HG03045 (cell line): ENCODE data around the gene PASK.

Experiments used
- ATAC-seq: cut with Tn5 transposase; IDR thresholded peaks from one replicate; pipeline ENCODE4 v1.9.1; 2021; ENCODE audit warnings: mild to moderate bottlenecking, moderate library complexity; ENCODE audit not compliant: unreplicated experiment

Gene PASK

GRCh38 chr2:241130316-241130715 lies 19.0 kb downstream of the PASK start:
- no peak for ATAC-seq

GRCh38 chr2:241129086-241129871 lies 20.0 kb downstream of the PASK start:
- ATAC-seq = no peak

- no peak for ATAC-seq
Observed at GRCh38 chr2:241128266-241128665, 21.0 kb downstream of the PASK start.

GRCh38 chr2:241126771-241127202 lies 22.5 kb downstream of the PASK start:
- no peak for ATAC-seq

GRCh38 chr2:241126201-241126611 lies 23.1 kb downstream of the PASK start:
- ATAC-seq = no peak

GRCh38 chr2:241125626-241126025 lies 23.6 kb downstream of the PASK start:
- no peak for ATAC-seq

- ATAC-seq = no peak
Observed at GRCh38 chr2:241123816-241124536, 25.3 kb downstream of the PASK start.

- no peak for ATAC-seq
Observed at GRCh38 chr2:241122376-241123002, 26.8 kb downstream of the PASK start.

GRCh38 chr2:241121008-241121407 lies 28.3 kb downstream of the PASK start:
- ATAC-seq = no peak

GRCh38 chr2:241120440-241120839 lies 28.8 kb downstream of the PASK start:
- no peak for ATAC-seq

- ATAC-seq = no peak
Observed at GRCh38 chr2:241118737-241119505, 30.4 kb downstream of the PASK start.

GRCh38 chr2:241116606-241117560 lies 32.4 kb downstream of the PASK start:
- no peak for ATAC-seq

GRCh38 chr2:241115361-241115760 lies 33.9 kb downstream of the PASK start:
- ATAC-seq = no peak

GRCh38 chr2:241114836-241115235 lies 34.4 kb downstream of the PASK start:
- no peak for ATAC-seq

GRCh38 chr2:241112592-241112991 lies 36.7 kb downstream of the PASK start:
- no peak for ATAC-seq

- no peak for ATAC-seq
Observed at GRCh38 chr2:241112046-241112445, 37.2 kb downstream of the PASK start.

- no peak for ATAC-seq
Observed at GRCh38 chr2:241111440-241111805, 37.8 kb downstream of the PASK start.

- ATAC-seq = no peak
Observed at GRCh38 chr2:241110607-241111439, 38.4 kb downstream of the PASK start.

- ATAC-seq = no peak
Observed at GRCh38 chr2:241110089-241110606, 39.1 kb downstream of the PASK start.
